ENCODE results near the gene SH2D1A.
"Not testable (repeated sequence)": the region's sequence is repeated elsewhere in the genome, so short reads cannot be mapped to it uniquely, and the experiment has no call there.

SH2D1A gene

DNA sequence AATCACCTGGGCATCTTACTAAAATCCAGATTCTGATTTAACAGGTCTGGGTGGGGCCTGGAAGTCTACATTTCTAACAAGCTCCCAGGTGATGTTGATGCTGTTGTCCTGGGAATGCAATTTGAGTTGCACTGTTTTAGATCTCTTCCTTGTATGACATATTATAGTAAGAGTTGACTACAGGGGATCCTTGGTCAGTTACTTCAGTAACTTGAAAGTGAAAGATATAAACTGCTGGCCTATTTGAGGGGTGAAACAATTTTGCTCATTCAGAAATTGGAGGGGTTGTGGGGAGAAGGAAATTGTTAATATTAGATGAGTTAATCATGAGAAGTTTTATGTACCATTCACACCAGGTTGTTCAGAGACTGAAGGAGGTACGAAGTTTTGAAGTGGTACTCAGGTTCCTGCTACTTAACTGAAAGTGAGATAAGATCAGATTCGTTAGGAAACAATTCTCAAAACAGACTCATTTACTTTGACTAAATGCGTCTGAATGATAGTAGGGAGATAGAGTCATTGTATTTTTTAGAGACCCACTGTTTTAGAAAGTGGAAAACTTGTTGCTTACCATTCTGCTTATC, 12.5 kb downstream of the SH2D1A start:
- no peak for DNase-seq

DNA sequence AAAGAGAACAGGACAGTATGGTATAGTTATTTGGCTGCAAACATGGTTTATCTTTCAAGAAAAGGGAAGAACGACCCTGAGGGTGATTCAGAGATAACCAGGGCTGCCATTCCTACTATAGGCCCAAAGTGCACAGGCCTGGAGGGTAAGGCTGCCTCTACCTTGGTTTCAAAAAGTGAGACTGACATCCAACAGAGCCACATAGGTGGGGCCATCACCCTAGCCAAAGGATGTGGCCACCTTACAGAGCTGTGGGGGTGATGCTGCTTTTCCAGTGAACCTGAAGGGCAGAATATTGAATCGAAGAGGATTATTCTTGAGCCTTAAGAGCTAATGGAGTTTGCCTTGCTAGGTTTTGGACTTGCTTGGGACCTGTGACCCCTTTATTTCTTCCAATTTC, 15.7 kb downstream of the SH2D1A start:
- DNase-seq: no peak

DNA sequence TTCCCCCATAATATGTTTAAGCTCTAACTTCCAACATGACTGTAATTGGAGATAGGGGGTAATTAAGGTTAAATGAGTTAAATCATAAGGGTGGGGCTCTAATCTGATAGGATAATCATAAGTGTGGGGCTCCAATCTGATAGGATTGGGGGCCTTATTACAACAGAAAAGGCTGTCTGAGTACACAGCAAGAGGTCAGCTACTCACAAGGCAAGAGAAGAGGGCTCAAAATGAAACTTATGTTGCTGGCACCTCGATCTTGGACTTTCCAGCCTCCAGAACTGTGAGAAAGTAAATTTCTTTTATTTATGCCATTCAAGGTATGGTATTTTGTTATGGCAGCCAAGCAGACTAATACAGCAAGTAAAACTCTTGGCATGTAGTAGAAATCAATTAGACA, 16.4 kb downstream of the SH2D1A start:
- DNase-seq: no peak

DNA sequence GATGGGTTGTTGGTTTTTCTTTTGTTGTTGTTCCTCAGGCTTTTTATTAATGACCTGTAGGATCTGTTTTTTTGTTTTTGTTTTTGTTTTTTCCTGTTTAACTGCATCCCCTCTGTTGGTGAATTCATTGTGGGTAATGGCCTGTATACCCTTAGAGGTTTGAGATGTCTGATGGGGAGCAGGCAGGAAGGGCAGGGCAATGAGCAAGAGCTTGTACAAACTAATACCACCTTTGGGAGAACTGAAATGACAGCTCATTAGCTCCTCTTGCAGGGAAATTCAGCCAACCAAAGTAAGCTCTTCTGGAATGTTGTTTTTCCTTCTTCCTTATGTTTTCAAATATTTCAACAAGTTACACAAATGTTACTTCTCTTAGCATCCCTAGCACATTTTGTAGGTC, 23.4 kb downstream of the SH2D1A start:
- no peak for DNase-seq

DNA sequence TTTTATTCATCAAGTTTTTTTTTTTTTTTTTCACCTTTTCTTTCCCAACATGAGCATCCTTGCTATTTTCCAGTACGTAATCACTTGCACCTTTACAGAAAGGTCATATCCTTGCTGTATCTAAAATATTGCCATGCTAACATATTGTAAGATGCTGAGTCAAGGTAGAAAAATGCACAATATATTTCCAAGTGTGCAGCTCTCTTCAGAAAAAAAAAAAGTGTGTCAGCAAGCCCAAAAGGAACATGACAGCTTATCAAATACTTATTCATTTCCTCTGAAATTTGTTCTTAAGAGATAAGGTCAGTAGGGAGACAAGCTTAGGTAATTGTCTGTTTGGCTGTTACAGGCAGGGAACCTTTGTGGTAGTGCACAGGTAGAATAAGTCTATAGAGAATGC, 27.0 kb downstream of the SH2D1A start:
- no peak for DNase-seq

DNA sequence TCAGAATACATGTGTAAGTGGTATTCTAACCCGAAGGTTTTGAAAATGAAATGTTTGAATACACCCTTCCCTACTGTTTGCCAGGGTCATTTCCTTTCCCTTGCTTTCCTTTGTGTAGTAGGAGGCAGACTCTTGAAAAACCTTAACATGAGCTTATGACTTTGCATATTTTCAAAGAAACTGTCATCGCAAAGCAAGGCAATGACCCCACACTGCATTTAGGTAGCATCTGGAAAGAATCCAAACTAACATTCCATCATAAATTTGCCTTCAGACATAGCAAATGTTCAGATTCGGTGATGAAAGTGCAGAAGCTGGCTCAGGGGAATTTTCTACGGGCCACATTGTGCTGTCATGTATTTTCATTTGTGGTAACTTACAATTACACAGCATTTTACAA, 32.3 kb downstream of the SH2D1A start:
- no peak for DNase-seq

DNA sequence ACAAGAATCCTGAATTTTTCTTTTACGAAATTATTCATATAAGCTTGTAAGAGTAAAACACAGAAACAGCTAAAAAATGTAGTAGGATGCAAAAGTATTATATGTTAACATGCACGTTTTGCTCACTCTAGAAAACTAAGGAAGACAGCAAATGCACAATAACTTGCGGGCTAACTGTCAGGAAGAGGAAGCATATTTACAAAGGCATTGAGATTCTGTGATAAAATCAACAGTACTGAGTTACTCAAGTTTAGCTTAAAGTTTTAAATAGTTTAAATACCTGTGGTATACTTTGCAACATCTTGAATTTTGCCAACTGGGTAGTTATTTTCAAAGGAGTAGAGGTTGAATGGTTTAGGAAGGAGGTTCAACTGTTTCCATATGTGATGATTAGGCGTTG, 37.0 kb downstream of the SH2D1A start:
- no peak for DNase-seq

DNA sequence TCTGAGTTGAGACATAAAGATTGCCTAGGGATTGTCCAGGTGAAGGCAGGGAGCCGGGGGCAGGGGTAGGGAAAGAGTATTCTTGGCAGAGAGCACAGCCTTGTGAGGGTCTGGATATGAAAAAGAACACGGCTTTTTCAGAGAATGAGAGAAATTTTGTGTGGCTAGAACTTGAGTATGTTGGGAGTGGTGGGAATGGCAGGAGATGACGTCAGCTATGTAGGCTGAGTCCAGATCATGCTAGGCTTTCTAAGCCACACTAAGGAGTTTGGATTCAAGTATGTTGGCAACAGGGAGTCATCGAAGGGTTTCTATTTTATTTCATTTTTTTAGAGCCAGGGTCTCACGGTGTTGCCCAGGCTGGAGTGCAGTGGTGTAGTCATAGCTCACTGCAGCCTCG, 40.0 kb downstream of the SH2D1A start:
- DNase-seq: no peak

DNA sequence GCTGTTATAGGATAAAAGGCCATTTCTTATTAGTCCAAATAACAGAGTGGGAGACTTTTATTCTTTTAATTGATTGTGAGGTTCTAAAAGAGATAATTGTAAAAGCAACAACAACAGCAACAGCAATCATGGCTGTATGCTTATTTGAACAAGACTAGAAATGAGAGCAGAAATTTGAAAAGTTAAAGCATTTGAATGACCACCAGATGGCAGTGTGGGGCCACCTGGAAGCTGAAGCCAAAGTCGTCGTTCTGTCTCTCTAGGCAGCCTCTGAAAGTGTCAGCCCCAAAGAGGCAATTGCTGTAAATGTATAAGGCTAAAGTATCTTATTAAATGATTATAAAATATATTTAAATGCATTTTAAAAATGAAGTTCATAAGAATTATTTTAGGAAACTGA, 42.2 kb downstream of the SH2D1A start:
- DNase-seq: peak; percentile 49 to 58

DNA sequence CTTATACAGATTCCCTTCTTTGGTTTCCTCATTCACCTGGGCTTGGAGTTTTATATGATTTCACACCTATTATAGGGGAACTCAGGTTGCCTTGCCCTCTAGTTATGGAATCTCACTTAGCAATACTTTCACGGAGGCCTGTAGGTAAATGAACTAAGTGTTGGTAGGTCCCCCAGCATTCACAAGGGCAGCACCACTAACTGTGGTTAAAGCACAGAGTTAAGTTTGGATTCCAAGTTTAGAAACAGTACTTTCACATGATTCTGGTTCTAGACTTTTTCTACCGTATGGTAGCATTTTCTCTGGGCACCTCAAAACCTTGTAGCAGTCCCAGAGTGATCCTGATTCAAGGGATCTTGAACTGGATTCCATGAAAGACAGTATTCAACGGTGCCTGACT, 46.4 kb downstream of the SH2D1A start:
- DNase-seq: no peak

DNA sequence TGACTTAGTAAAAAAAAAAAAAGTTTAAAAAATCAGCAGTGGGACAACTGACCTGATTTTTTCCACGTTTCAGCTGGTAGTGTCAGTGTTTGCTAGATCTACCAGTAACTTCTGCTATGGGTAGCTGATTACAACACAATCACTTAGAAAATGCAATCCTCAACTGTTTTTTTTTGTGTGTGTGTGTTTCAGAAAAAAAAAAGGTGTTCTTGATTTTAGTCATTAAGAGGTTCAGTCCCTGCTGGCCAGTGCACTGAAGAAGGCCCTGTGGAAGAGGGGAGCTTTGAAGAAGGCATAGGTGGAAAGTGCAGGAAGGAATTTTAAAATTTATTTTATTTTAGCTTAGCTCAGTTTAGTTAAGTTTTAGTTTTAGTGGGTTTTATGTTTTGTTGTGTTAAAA, 46.9 kb downstream of the SH2D1A start:
- DNase-seq: no peak

DNA sequence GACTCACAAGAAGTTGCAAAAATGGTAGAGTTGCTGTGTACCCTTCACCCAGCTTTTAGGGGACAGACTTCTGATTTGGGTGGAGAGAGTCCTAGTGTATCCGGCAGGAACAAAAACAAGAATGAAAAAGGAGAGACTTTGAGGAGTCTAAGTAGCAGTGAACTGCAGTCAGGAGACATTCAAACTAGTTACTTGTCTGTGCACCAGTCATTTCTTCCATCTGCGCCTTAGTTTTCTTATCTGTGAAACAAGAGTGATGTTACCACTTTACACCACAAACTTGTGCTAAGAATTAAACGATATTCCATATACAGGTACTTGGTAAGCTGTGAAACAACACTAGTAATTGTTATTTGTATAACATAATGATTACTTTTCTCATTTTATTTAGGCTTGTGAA, 47.3 kb downstream of the SH2D1A start:
- DNase-seq: no peak

DNA sequence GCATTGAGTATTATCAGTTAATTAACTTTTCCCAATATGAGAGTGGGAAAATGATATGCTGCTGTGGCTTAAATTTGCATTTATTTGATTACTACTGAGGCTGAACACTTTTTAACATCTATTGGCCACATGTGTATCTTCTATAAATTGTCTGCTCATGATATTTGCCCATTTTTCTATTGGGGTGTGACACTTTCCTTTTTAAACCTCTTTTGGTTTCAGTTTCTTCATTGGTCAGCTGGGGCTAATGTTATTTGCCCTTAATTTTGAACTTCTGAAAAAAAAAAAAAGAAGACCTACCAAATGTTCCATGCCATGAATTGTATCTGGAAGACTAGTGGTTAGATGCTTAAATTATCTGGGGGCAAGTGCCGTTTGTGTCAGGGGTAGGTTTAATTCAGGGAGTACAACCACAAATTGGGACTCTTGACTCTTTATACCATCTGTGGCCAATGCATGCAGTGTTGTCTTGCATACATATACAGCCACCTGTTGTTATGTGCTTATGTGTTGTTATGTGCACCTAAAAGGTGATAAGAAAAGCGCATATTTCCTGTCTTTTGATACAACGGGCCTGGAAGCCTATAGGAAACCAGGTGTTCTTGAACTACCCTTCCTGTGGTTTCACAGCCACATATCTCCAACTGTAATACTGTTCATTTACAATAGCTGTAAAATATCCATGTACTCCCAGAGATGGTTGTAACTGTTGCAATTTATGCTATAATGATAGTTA, 49.0 kb downstream of the SH2D1A start:
- DNase-seq: no peak

DNA sequence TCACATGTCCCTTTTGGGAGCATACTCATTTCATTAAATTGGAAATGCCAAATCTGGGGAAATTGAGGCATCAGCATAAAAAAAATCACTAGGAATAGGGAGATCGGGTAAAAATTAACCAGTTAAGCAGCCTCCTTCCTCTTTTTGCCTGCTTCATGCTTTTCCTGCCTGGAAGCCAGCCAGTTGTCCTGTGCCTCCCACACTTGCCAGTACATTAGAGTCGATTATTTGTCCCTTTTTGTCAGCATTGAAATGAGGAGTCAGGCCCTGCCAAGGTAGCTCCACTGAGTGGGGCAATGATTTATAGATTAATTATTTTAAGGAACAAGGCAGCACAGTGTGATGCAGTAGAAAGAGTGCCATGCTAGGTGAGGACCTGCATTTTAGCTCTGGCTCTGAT, 55.3 kb downstream of the SH2D1A start:
- no peak for DNase-seq

DNA sequence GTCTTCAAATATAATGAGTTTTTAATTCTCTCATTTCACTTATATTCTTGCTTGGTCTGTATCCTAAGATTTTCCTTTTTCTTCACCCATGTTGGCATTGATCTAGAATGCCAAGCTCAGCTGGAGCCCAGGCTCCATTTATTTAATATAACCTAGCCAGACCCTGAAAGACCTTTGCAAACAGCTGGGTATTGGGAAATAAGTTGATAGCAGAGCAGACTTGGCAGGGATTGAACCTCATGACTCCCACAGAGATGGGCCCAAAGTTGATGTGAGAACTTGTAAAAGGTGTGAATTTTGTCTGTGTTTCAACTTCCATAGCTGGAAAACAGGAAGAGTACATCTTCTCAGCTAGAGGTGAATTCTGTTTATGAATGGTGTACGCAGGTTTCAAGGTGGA, 59.5 kb downstream of the SH2D1A start:
- no peak for DNase-seq

DNA sequence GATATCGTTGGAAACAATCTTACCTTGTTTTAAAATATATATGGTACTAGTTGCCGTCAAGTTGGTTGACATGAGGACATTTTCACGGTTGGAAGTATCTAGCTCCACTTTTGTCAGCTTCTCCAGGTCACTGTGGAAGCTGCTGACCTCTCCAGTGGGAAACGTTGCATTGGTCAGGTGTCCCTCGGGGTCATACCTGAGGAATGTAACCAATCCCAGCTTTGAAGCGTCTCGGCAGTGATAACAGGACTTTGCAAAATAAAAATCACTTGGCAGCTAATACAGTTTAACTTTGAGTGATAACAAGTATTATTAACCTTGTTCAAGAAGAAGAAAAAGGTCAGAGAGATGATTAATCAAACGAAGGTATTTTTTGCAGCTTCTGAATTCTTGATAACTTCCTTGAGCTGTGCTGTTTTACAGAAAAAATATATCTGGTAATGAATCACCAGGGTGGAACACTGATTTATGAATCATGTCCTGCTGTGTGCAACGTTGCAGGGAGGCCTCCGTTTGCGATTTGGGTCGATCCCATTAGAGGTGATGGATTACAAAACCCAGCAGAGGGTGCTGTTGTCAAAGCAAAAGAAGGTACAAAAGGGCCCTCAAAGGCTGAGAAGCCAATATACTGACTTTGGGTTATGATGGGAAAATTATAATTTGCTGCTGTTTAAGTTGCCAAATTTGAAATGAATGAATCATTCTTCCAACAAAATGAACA, 60.1 kb downstream of the SH2D1A start:
- peak; percentile 49 to 68 for DNase-seq

DNA sequence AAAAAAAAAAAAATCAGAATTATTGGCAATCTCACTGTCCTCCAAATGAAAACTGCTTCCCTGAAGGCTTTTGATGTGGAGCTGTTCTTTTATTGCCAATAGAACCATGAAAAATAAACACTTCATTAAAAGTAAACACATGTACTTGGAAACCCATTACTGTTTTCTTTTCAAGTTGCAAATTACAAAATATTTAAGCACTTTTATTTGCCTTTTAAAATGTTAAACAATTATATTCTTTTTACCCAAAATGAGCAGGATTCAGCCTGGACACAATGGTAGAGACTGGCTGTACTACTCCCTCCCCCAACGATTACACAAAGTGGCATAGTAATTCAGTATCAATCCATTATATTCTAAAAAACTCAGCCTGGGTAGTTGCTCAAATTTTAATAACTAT, 60.9 kb downstream of the SH2D1A start:
- no peak for DNase-seq

DNA sequence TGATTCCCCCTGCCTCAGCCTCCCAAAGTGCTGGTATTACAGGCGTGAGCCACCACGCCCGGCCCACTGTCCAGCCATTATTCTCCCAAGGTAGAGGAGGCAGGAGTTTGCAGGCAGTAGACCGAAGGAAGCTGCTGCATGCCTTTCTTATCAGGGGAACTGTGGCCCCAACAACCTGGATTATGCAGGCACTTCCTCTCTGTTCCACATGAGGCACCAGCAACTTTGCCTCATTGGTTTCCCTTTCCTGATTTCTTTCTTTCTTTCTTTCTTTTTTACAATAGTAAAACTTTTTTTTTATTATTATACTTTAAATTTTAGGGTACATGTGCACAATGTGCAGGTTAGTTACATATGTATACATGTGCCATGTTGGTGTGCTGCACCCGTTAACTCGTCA, 62.0 kb downstream of the SH2D1A start:
- DNase-seq: not testable (repeated sequence)

DNA sequence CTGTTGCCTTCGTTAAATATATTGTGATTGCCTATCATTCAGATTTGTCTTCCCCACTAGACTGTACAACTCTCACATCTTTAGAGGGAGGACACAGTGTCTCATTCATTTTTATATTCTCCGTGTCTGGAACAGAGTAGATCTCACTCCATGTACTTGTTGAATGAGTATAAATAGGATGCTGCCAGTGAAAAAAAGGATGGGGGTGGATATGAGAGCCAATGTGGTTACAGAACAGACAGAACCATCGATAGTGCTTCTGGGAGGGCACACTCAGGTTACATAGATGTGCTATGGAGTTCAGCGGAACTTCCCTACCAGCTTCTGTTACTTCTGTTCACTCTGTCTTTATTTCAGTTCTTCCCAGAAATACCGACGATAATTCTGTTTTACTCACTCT, 66.9 kb downstream of the SH2D1A start:
- no peak for DNase-seq

DNA sequence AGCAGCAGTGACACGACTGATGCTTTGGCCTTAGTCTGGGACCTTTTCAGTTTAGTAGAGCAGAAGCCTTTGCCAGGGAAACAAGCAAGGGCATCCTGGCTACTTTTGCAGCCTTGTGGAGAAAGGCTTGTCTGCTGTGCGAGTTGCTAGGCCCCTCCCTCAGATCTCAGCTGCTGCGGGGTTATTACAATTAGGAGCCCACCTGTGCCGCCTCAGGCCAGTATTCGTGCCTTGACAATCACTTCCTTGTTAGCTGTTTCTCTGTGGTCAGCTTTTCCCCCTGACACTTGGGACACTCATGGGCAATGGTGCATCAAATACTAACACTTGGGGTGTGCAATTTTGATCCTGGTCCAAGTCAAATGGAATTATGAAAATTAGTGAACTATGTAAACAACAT, 67.9 kb downstream of the SH2D1A start:
- no peak for DNase-seq

DNA sequence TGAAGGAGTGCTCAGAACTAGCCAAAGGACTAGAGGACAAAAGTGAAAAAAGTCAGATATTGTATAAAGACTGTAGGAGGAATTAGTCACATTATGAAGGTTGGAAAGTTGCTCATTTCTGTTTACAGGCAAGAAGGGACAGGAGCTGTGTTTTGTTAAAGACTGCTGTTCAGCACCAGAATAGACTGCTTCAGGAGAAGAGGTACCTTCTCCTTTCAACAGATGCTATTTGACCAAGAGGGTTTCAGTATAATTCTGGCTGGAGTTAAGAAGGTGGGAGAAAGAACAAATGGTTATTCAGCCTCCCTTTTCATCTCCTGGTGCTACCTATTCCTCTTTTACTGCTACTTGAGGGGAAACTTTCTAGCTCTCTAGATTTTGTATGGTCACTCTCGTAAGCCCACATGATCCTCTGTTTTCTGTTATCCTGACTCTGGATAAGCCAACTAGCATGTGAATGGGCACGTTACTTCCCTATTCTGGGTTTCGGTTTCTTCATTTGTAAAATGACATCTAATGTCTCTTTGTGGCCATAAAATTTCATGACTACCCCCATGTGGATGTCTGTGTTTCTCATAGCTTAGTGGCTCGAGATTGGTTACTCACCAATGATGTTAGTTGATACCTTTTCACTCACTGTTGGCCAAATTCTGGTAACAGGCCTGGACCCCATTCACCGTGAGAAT, 68.9 kb downstream of the SH2D1A start:
- no peak for DNase-seq

DNA sequence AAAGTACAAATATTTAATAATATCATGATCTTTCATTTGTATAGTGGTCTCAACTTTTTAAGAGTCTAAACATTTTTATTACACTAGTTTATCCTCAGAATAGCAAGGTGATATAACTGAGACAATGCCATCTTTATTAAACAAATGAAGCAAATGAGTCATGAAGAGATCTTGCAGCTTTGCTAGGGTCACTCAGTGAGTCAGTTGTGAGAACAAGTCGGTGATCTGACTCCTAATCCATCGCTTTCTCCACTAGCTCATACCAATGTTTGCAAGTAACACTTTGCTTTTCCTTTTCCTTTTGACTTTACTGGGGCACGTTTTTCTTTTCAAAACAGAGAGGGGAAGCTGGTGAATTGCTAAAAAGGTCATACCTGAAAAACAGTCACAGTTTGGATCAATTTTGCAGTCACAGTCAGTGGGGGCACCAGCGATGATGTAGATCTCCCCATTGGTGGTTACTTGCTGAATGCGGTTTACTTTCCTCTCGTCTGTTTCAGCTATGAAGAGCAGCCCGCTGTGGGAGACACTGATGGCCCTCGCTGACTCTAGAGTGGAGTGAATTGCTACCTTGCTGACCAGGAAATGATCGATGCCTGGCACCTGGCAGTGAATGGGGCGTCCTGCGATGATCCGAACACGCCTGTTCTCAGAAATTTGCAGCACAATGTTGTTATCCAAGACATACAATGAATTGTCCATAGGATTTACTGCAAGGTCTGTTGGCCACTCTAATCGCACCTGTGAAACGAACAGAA, 75.7 kb downstream of the SH2D1A start:
- DNase-seq: no peak

All from stimulated activated CD4-positive, alpha-beta T cell treated with anti-CD3 and anti-CD28 coated beads, Interleukin-2, amount 100 ng/mL, for 24 hours (primary cell).